Cardiac septum (tissue), 1 donor: ENCODE data around the gene PTPN1. TPM values are rescaled to one million over a fixed set of nuclear protein-coding genes. Genes with fewer than 3 reads are reported as not detected.
"Not testable (repeated sequence)": the region's sequence is repeated elsewhere in the genome, so short reads cannot be mapped to it uniquely, and the experiment has no call there.

Experiments used
- DNase-seq: peaks from one replicate; pipeline ENCODE4 v3.0.0-alpha.2; 2020; ENCODE audit warnings: low spot score
- intact Hi-C: fragments of 100-400 bp; cut with DNase I; formaldehyde crosslinking; loops from one replicate; pipeline ENCODE4 v1.14.0; 2022
- long read RNA-seq: library from polyadenylated mRNA; unstranded; transcript quantifications from one replicate; pipeline ENCODE4 v2.0.0, GENCODE V29; 2021
- total RNA-seq: library from RNA; stranded (reverse); fragmentation: NEBNext Ultra II Directional; extraction: Animal tissue kit (Norgen Biotek cat#: 25700); gene quantifications from one replicate; pipeline ENCODE4 v1.2.1, GENCODE V29; 2021
- donor health status: DM: no; HTN: no; CAD: no.

PTPN1 gene
- 34.2 TPM for total RNA-seq
- long read RNA-seq, full-length matches to known transcripts, result 6 of 20 reads
- long read RNA-seq, partial matches to known transcripts, result 13 of 20 reads
- long read RNA-seq, other reads (novel, unspliced or antisense), result 1 of 20 reads

GRCh38 chr20:50509923-50510705 lies at the start of gene PTPN1:
TSS of gene PTPN1 (plus strand) at chr20:50510383. CDS start at chr20:50510528, 145 bp downstream.
- intact Hi-C loops, result loop anchor here (2.0 kb wide), 1 partner anchor 67 kb away; no protein-coding TSS in a partner anchor
- DNase-seq, result peak; percentile 99

- DNase-seq, result peak; percentile 95
- intact Hi-C loops, result loop anchor here (2.0 to 5.0 kb wide), 4 partner anchors 62 to 270 kb away; partner anchors contain the start of gene CEBPB
Observed at GRCh38 chr20:50460608-50461267, 49.4 kb upstream of the PTPN1 start.

- DNase-seq, result no peak
- intact Hi-C loops, result loop anchor here (5.0 kb wide), 2 partner anchors 85 to 155 kb away; no protein-coding TSS in a partner anchor
Observed at GRCh38 chr20:50462093-50462690, 48.0 kb upstream of the PTPN1 start.

GRCh38 chr20:50464026-50464724 lies 46.0 kb upstream of the PTPN1 start:
- DNase-seq, result peak; percentile 77
- intact Hi-C loops, result loop anchor here (1.0 to 5.0 kb wide), 3 partner anchors 87 to 276 kb away; no protein-coding TSS in a partner anchor

- intact Hi-C loops, result loop anchor here (1.0 to 5.0 kb wide), 3 partner anchors 88 to 277 kb away; no protein-coding TSS in a partner anchor
Observed at GRCh38 chr20:50464725-50465650, 45.2 kb upstream of the PTPN1 start.

GRCh38 chr20:50467174-50467573 lies 43.0 kb upstream of the PTPN1 start:
- intact Hi-C loops, result no loop called here
- DNase-seq, result no peak

More at GRCh38 chr20:50464725-50465650, 45.2 kb upstream of the PTPN1 start:
- DNase-seq, result no peak

- intact Hi-C loops, result no loop called here
- no peak for DNase-seq
Observed at GRCh38 chr20:50467718-50468356, 42.3 kb upstream of the PTPN1 start.

- DNase-seq, result no peak
- intact Hi-C loops, result no loop called here
Observed at GRCh38 chr20:50468378-50468798, 41.8 kb upstream of the PTPN1 start.

- intact Hi-C loops, result no loop called here
- no peak for DNase-seq
Observed at GRCh38 chr20:50469176-50469723, 40.9 kb upstream of the PTPN1 start.

- no peak for DNase-seq
- intact Hi-C loops, result loop anchor here (2.0 to 10.0 kb wide), 2 partner anchors 107 to 265 kb away; partner anchors contain the start of gene PARD6B
Observed at GRCh38 chr20:50469796-50470195, 40.4 kb upstream of the PTPN1 start.

- intact Hi-C loops, result loop anchor here (2.0 to 10.0 kb wide), 2 partner anchors 106 to 264 kb away; partner anchors contain the start of gene PARD6B
- no peak for DNase-seq
Observed at GRCh38 chr20:50470264-50470858, 39.8 kb upstream of the PTPN1 start.

- intact Hi-C loops, result loop anchor here (2.0 to 10.0 kb wide), 2 partner anchors 106 to 264 kb away; partner anchors contain the start of gene PARD6B
- no peak for DNase-seq
Observed at GRCh38 chr20:50471231-50471630, 39.0 kb upstream of the PTPN1 start.

GRCh38 chr20:50472693-50473664 lies 37.2 kb upstream of the PTPN1 start:
- intact Hi-C loops, result loop anchor here (10.0 kb wide), 1 partner anchor 262 kb away; the partner anchor contains the start of gene PARD6B
- DNase-seq, result no peak

GRCh38 chr20:50474356-50474755 lies 35.8 kb upstream of the PTPN1 start:
- intact Hi-C loops, result loop anchor here (10.0 kb wide), 1 partner anchor 260 kb away; the partner anchor contains the start of gene PARD6B
- DNase-seq, result not testable (repeated sequence)

GRCh38 chr20:50475681-50476292 lies 34.4 kb upstream of the PTPN1 start:
- intact Hi-C loops, result loop anchor here (10.0 kb wide), 1 partner anchor 259 kb away; the partner anchor contains the start of gene PARD6B
- DNase-seq, result no peak
